ENCODE measurements around the gene DISC1. TPM values are rescaled to one million over a fixed set of nuclear protein-coding genes. Genes with fewer than 3 reads are reported as not detected.

DISC1 gene
- total RNA-seq, 2 donors from 2014 or later, result 7.9 to 10.9 TPM

DNA sequence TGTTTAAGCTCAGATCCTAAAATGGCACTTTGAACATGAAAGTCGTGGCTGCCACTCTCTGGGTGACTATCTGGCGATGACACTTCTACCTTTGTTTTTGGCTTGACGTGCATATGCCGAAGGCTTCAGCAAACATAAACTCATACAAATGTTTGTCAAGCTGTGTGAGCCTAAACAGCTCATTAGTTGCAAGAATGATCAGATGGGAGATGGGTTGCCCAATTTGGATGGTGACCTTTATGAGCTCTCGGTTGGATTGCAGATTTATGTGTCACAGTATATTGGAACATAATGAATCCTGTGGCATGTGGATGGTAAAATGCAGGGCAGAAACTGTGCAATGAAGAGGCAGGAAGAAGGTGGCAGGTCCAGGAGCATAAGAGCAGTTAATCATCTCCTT is 229.3 kb downstream of the DISC1 start:
- no peak for DNase-seq (ENCODE audit: low spot score)
- intact Hi-C loops (cut with DNase I), result no loop called here

DNA sequence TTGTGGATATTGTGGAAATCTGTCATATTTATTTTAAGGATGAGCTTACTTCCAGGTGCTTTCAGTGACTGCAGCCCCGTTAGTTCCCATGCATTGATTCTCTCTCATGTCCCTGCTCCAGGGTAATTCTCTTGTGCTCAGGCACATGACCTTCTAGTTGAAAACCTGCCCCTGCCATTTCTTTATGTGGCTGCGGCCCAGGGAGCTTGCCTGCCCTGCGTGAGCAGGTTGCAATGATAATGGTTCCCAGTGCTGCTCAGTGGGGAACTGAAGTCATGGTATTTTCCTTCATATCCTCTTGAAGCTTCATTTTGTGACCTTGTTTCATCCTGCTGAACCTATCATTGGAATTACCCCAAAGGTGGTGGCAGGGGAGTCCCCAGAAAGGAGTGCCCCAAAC is 229.8 kb downstream of the DISC1 start:
- intact Hi-C loops (cut with DNase I), result no loop called here
- no peak for DNase-seq (ENCODE audit: low spot score)

DNA sequence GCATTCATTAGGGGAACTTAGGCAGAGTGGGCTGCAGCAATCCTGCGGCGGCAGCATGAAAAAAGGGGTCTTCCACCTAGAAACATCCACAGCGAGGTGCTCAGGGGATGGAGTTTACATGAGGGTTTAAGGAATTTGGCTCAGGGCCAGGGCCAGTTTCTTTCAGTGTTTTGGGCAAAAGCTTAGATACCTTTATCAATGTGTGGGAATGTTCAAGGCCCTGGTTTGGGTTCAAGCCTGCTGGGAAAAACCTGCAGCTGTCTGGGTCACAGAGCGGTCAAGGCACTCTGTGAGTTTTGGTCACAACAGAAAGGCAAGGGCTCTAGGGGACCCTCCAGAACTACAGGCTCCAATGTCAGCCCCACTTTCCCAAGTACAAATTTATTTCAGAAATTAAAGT is 230.3 kb downstream of the DISC1 start:
- DNase-seq (ENCODE audit: low spot score), result no peak

DNA sequence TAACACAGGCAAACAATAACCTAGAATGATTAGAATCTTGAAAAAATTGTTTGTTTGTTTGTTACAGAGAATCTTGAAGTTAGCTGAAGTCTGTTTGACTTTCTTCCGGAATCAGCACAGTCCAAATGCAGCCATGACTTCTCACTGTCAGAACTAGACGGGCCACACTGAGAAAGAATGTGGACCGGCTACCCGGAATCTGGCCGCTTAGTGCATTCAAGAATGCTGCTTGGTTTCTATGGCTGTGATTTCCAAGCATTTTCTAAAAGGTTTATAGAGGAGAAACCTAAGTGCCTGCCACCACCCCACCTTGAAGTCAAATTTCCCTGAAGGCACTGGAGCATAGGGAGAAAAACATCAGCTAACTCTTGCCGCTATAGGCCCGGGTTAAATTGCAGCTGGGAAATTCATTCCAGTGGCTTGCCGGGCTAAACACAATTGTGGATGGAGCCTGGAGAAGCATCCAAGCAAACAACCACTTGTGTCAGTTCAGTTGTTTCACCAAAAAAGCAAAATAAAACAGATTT is 231.1 kb downstream of the DISC1 start:
- intact Hi-C loops (cut with DNase I), result no loop called here
- DNase-seq (ENCODE audit: low spot score), result no peak

More for the DNA sequence above, 230.3 kb downstream of the DISC1 start:
- intact Hi-C loops (cut with DNase I), result no loop called here

DNA sequence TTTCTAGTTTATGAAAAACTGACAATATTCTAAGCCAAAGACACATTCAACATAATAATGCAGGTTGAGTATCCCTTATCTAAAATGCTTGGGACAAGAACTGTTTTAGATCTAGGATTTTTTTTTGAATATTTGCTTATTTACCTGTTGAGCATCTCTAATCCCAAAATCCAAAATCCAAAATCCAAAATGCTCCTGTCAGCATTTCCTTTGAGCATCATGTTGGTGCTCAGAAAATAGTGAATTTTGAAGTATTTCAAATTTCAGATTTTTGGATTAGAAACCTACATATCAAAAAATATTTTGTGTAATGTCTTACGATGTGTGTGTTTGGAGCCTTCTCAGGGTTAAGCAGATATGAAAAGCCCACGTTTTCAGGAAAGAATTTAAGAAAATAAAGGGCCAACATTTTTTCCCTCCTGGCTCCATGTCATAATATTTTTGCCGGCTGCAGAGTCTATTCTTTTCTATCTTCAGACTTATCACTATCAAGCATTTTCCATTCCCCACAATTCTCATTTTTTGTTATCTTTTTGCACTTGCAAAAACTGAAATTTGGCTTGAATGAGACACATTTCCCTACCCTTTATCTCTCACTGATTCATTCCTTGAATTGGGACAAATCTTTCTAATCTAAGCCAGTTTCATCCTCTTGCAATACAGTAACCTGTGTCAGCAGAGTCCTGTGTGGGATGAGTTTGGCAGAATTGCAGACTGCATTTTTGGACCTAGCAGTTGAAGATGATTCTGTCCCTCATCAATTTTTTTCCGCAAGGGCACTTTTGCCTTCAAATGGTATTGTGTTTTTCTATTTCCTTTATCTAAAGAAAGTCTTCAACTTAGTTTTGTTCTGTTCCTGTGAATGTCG is 233.9 kb downstream of the DISC1 start:
- intact Hi-C loops (cut with DNase I), result loop anchor here in 1 of 2 donors (10.0 kb wide), 1 partner anchor 764 kb away; no protein-coding TSS in a partner anchor
- DNase-seq (ENCODE audit: low spot score), result no peak

DNA sequence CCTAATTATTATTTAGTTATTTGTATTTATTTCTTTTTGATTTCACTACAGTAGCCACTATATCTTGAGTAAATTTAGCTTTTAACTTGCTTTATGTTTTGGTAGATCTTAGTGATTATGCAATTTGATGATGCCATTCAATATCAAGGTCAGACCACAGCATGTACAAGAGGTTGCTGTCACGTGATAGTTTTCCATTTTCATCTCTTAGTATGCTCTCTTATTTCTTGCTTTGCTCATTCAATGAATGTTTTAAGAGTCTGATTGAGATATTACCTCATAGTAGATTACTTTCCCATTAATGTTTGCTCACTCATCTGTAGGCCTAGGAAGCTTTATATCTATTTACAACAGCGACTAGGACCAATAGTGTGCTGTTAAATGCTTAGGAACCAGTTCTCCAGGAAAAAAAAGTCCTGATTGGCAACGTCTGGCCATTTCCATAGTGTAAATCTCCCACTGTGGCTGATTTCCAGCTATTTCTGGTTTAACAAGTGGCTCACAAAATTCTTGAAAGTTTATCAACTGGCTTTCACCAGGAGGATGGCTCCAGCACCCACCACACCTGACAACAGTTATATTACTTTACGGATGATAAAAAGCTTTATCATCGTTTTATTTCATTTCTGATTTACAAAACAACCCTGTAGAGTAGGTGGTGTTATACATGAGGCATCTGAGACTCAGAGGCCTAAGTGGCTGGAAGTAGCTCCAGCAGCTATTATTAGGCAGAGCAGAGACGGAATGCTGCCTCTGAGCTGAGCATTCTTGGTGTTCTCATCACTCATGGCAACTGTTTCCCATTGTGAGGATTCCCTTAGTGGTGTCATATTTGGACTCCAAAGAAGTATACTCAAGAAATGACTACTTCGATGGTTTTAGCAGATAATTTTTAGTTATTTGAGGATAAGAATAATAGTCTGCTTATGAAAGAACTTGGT is 235.2 kb downstream of the DISC1 start:
- no peak for DNase-seq (ENCODE audit: low spot score)
- intact Hi-C loops (cut with DNase I), result loop anchor here in 1 of 2 donors (10.0 kb wide), 1 partner anchor 763 kb away; no protein-coding TSS in a partner anchor

DNA sequence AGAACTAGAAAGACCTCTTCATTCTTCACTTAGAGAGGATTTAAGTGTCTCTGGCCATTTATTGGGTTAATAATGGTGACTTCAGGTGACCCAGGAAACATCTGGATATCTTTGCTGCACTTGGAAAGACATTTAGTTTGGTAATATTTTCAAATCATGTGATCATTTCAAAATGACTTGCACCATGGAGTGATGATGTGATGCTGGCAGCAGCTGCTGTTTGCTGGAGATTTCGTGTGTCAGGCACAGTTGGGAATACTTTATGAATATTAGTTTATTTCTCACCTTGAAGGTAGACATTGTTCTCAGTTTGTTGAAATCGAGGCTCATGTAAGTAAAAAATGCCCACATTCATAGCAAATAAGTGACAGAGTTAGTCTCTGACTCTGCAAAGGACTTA is 236.0 kb downstream of the DISC1 start:
- DNase-seq (ENCODE audit: low spot score), result no peak
- intact Hi-C loops (cut with DNase I), result loop anchor here in 1 of 2 donors (10.0 kb wide), 1 partner anchor 762 kb away; no protein-coding TSS in a partner anchor

DNA sequence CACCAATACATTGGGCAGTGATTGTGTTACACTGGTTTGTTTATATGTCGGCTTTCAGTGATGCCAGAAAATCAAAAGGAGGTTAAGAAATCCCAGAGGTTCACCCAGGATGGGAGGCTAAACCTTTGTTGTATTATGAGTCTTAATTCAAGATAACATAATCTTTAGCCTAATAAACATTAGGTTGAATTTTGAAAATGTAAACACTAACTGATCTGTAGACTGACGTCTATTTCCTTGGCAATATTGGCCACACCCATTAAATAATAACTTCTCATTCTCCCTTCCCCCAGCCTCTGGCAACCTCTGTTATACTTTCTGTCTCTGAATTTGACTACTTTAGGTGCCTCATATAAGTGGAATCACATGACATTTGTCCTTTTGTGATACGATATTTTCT is 238.7 kb downstream of the DISC1 start:
- intact Hi-C loops (cut with DNase I), result loop anchor here in 1 of 2 donors (10.0 kb wide), 1 partner anchor 759 kb away; no protein-coding TSS in a partner anchor
- DNase-seq (ENCODE audit: low spot score), result no peak

DNA sequence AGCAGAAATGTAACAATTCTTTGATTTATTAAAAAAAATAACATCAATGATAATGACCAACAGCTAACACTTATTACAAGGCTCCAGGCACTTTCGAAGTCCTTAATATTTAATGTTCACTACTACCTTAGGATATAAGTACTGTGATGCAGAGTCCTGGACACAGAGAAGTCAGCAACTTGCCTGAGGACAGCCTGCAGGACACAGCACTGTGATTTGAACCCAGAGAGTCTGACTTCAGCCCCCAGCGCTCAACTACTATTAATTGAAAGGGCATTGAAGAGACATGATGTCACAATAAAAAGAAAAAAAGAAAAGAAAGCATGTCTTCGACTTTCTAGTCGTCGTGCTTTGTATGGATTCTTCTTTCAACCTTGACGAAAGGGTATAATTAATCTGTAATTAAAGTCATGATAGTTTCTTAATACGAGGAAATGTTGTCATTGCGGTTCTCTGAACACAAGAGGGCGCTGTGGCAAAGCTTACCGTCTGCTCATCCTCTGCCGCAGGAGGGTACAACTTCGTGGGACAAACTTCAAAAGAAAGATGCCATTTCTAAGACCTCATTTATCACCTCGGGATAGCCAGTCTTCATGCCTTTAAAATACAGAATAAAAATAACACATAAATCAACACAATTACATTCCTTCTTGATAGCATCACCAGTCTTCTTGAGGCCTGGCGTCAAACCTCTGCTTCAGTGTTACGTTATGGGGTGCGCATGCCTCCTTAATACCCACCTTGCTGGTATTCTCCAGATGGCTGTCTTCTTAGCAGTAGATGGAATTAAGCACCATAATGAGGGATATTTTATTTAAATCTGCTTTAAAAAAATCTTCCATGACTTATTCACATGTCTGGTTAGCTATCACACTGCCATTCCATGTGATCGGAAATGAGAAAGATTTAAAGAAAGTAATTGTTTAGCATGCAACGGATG is 240.1 kb downstream of the DISC1 start:
- intact Hi-C loops (cut with DNase I), result loop anchor here in 1 of 2 donors (10.0 kb wide), 1 partner anchor 758 kb away; no protein-coding TSS in a partner anchor
- peak; percentile 85 for DNase-seq (ENCODE audit: low spot score)

DNA sequence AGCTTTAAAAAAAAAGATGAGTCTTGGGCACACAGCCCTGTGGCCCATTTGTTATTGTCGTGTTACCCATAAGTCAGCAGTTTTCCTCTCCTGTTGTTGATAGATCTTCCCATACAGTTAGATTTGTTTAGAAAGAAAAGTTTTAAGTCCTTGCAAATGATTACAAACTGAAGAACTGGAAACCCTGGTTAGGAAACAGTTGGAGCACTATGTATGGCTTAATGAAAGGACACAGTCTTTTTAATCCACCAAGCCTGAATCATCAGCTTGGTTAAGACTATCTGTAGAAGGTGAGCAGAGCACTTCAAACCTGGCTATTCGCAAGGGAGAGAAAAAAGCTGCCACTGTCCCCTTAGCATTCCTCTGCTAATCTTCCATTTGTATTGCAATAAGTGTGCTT is 241.0 kb downstream of the DISC1 start:
- no peak for DNase-seq (ENCODE audit: low spot score)
- intact Hi-C loops (cut with DNase I), result loop anchor here in 1 of 2 donors (10.0 kb wide), 1 partner anchor 757 kb away; no protein-coding TSS in a partner anchor

DNA sequence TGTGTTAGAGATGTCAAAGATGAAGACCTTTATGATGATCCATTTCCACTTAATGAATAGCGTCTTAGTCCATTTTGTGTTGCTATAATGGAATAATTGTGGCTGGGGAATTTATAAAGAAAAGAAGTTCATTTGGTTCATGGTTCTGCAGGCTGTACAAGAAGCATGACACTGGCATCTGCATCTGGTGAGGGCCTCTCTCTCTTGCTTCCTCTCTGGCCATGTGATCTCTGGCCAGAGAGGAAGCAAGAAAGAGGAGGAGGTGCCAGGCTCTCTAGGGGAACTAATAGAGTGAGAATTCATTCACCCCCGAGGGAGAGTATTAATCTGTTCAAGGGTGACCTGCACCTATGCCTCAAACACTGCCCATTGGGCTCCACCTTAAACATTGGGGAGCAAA is 242.8 kb downstream of the DISC1 start:
- DNase-seq (ENCODE audit: low spot score), result no peak
- intact Hi-C loops (cut with DNase I), result loop anchor here in 1 of 2 donors (10.0 kb wide), 1 partner anchor 755 kb away; no protein-coding TSS in a partner anchor

DNA sequence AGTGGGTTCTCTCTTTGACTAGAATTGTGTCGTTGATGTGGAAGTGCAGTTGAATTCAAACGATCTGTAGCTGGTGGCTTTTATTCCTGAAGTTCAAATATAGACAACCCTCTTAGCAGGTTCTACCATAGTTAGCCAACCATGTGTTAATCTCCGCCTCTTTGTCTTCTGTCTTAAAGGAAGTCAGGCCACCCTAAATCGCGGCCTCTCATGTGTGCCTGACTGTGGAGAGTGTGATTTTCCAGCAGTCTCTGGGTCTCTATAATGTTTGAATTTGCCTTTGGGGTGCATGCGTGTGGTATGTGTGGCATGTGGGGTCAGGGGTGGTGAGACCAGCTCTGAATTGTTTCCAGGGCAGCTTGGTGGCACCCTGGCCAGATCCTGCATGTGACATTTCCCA is 244.9 kb downstream of the DISC1 start:
- no peak for DNase-seq (ENCODE audit: low spot score)
- intact Hi-C loops (cut with DNase I), result no loop called here

DNA sequence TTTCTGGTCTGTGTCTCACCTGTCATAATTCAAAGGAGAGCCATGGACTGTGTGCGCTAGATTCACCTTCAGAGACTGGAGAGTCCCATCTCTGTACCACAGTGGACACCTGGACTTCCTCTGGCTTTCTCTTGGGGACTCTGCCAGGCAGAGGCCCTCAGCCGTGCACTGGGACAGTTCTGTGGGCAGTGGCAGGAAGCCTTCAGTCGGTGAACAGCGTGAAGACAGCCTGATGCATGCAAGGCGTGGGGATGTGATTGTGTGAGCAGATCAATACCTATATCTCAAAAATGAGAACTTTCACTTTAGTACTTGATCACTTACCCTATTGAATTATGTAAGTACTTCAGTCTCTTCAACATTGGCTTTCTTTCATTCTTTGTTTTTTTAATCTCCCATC is 245.3 kb downstream of the DISC1 start:
- intact Hi-C loops (cut with DNase I), result no loop called here
- no peak for DNase-seq (ENCODE audit: low spot score)

DNA sequence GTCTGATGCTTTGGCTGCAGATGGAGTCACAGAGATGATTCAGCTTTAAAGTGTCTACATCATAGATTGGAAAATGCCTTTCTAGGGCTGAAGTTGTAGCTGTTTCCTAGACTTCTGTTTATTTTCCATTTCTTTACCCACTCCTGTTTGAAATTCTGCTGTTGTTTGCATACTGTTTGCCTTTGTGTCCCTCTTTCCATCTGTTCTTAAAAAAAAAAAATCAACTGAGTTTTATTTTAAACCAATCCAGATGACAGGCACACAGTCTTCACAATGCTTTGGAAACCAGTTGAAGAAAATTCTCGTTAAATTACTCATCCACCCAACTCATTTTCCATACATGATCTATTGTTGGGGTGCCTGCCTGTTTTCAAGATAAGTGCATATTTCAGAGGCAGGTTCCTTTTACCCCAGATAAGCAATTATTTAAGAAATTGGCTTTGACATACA is 245.9 kb downstream of the DISC1 start:
- no peak for DNase-seq (ENCODE audit: low spot score)
- intact Hi-C loops (cut with DNase I), result no loop called here

DNA sequence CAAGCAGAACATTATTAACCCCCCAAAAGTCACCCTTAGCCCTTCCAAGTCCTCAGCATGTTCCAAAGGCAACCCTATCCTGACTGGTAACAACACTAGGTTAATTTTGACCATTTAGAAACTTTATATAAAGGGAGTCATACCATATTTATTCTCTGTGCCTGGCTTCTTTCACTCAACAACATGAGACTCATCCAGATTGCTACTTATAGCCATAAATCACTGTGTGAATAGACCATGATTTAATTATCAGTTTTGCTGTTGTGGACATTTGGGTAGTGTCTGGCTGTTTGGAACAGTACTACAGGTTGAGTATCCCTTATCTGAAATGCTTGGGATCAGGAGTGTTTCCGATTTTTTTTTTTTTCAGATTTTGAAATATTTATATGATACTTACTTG is 252.1 kb downstream of the DISC1 start:
- no peak for DNase-seq (ENCODE audit: low spot score)
- intact Hi-C loops (cut with DNase I), result no loop called here

DNA sequence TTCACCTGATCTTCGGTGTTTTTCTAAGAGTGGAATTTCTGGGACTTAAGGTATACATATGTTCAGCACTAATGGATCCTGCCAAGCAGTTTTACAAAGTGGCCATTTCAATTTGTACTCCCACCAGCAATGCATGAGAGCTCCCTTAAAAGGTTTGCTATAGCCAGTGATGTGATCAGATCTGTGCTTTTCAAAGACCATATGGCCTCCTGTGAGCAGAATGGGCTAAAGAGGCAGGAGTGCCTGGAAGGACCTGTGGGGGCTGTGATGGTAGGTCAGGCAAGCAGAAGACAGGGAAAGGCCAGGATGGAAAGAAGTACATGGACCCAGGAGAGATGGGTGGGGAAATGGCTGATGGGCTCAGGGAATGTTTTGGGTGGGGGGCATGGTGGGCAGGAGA is 252.7 kb downstream of the DISC1 start:
- intact Hi-C loops (cut with DNase I), result no loop called here
- no peak for DNase-seq (ENCODE audit: low spot score)

DNA sequence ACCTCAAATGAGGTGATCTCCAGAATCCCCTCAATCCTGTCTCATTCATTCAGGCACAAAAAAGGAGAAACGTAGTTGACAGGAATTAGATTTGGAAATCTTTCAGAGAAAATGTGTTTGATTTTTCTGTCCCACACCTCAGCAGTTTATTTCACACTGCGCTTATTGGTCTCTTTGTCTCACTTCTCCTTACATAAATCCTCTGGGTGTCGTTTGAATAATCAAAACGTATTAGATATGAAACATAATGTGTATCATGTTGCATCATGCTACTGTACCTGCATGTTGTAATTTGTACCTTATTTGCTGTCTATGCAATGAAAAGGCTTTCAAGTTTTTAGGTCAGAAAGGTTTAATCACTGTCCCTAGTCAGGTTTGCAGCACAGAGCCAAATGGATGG is 255.7 kb downstream of the DISC1 start:
- no peak for DNase-seq (ENCODE audit: low spot score)
- intact Hi-C loops (cut with DNase I), result no loop called here

DNA sequence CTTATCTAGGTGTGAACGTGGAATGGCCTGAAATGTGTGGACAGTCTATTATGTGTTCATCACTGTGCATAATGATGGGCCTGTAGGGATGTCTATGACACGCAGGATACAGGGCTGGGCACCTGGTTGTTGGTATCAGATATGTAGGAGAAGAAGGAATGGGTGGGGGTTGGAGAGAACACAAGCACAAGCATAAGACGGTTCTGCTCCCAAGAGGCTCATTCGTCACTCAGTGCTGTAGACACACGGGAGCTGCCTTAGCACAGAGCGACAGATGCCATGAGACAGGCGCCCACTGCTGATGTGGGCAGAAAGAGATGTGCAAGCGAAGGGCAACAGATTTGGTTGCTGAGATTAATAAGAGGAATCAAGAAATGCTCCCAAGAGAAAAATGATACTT is 256.2 kb downstream of the DISC1 start:
- intact Hi-C loops (cut with DNase I), result no loop called here
- DNase-seq (ENCODE audit: low spot score), result no peak

Data from posterior vena cava (tissue), 2 donors.